Sigmoid colon (tissue), 7 donors: ENCODE results near the gene NXPH3. TPM values are rescaled to one million over a fixed set of nuclear protein-coding genes. Genes with fewer than 3 reads are reported as not detected.

Experiments
- DNase-seq: peaks from one replicate; pipeline ENCODE4 v3.0.0-alpha.2; 2019
- H3K27ac ChIP-seq, 4 donors: fragments of 200-600 bp; sonication (generic); one replicate each; pipeline ENCODE4 v1.5.1; 2016 to 2019; ENCODE audit warnings: mild to moderate bottlenecking in 1 of 4
- H3K27me3 ChIP-seq, 3 donors: fragments of 200-600 bp; sonication (generic); one replicate each; pipeline ENCODE4 v1.5.1; 2019; ENCODE audit warnings: mild to moderate bottlenecking in 1 of 3
- H3K36me3 ChIP-seq, 4 donors: fragments of 200-600 bp; sonication (generic); one replicate each; pipeline ENCODE4 v1.5.1; 2016 to 2019
- H3K4me1 ChIP-seq, 4 donors: fragments of 200-600 bp; sonication (generic); one replicate each; pipeline ENCODE4 v1.5.1; 2017 to 2019
- H3K4me3 ChIP-seq, 4 donors: fragments of 200-600 bp; sonication (generic); one replicate each; pipeline ENCODE4 v1.5.1; 2017 to 2019; ENCODE audit warnings: mild to moderate bottlenecking in 2 of 4, moderate library complexity in 1 of 4
- H3K9me3 ChIP-seq, 4 donors: fragments of 200-600 bp in 3 of 4; sonication (generic) in 3 of 4; one replicate each; pipeline versions ENCODE4 v1.5.1 to v1.6.1; 2013 to 2019
- EP300 ChIP-seq, 4 donors: sonication (generic); formaldehyde crosslinking; IDR thresholded peaks; one replicate each; pipeline ENCODE4 v1.6.1; 2017; ENCODE audit warnings: antibody characterized with exemption in 4 of 4
- POLR2A ChIP-seq, 2 donors: fragments of 450-650 bp; IDR thresholded peaks; one replicate each; pipeline ENCODE4 v1.6.1; 2016; ENCODE audit warnings: antibody characterized with exemption in 2 of 2, mild to moderate bottlenecking in 2 of 2, moderate library complexity in 2 of 2
- POLR2AphosphoS5 ChIP-seq, 4 donors: sonication (generic); formaldehyde crosslinking; IDR thresholded peaks; one replicate each; pipeline ENCODE4 v1.6.1; 2017; ENCODE audit warnings: antibody characterized with exemption in 4 of 4
- WGBS, 2 donors: extraction: QIAGEN DNeasy Blood & Tissue Kit; methylation state at CpG; one replicate each; pipeline ENCODE4 v1.1.7; 2013; 5-methylcytosine and 5-hydroxymethylcytosine counted together
- intact Hi-C: fragments of 100-400 bp; cut with DNase I; formaldehyde crosslinking; loops from one replicate; pipeline ENCODE4 v1.15.1; 2023
- polyA plus RNA-seq, 3 donors: library from polyadenylated mRNA; stranded (reverse); fragments of 200-250 nt; gene quantifications; one replicate each; pipeline ENCODE4 v1.2.3, GENCODE V29; 2013
- total RNA-seq, 4 donors: library from RNA; depleted of rRNA; stranded (reverse); fragments of >200 nt; gene quantifications; one replicate each; pipeline ENCODE4 v1.1.0, GENCODE V29; 2016
- TF ChIP-seq, protein P1 (sequence below), 4 experiments: fragments of 450-650 bp in 3 of 4; fragments of 200-600 bp in 1 of 4; IDR thresholded peaks; one replicate each; pipeline ENCODE4 v1.5.1; 2016 to 2019; ENCODE audit warnings: antibody characterized with exemption in 4 of 4, mild to moderate bottlenecking in 3 of 4, moderate library complexity in 2 of 4
- donor health status: healthy with polysubstance abuse.
- donor health status: Bipolar disorder and iron deficiency.
- donor health status: healthy.

The NXPH3 gene
- total and polyA plus RNA-seq, 7 donors: 0.23 to 32.6 (median 20.2) TPM

DNA sequence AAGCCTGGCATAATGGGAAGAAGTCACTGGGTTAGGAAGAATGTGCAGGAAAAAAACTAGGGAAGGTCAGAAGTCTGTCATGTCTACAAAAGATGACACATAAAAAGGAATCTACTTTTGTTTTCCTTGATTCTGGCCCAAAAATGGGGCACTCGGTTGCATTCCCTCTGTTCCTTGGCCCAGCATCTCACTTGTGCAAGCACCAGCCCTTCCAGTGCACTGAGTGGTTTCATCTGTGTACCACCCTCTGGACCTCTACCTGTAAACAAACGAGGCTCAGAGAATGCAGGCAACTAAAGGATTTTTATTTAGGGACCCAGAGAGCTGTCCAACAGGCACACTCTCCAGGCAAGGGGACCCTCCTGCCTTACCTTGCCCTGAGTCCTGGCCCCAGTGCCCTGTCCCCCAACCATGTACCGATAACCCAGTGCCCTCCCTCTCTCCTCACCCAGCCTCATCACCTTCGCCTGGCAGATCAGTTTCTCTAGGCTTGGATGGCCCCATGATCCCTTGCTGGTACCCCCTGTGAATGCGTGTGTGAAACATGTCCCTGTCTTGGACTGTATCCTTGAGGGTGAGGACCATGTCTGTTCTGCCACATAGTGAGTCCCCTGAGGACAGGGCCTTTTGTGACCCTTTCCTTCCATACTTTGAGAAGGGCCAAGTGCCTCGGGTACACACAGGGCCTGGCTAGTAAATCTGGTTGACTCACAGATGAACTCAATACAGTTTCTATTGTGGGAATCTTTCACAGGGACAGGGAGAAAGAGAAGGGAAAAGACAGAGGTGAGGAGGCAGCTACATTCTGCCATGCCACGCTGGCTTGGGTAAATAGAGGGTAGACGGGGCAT, 13.3 kb downstream of the NXPH3 start:
- Histone ChIP-seq H3K4me1 (peaks cover 0 to 7% (median 5%) of the 10 kb centered on the region in 4 donors), H3K27me3 (no peaks in the 10 kb centered on the region), H3K4me3 (no peak overlapping the region), H3K27ac (peak overlapping the region in 3 of 4 donors; percentile 4 to 38 (median 35)), H3K9me3 (no peaks in the 10 kb centered on the region), H3K36me3 (peaks cover 4 to 41% (median 13%) of the 10 kb centered on the region in 4 donors)
- WGBS, 2 donors: 84% methylated on average over 8 of the region's 8 CpGs
- intact Hi-C loops: no loop called here
- peak; percentile 46 for DNase-seq
- TF ChIP-seq POLR2AphosphoS5 (IDR thresholded peaks at IDR 0.05) (peak in 1 of 4 donors; percentile 20), EP300 (IDR thresholded peaks at IDR 0.05) (no peak)

DNA sequence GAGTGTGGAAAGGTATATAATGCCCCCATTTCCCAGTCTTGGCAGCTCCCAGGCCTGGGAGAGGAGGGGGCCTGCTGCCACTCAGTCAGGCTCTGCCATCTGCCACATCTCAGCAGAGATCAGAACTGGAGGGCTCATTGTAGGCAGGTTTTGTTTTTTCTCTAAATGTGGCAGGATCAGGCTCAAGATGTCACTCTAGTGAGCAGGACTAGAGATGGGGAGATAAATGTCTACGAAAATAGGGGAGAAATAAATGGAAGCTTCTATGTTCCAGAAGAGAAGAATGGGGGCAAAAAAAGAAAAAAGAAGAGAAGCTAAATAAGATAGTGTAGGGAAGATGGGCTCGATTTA, 13.9 kb downstream of the NXPH3 start:
- WGBS, 2 donors: 86 to 94% methylated on average over 2 of the region's 2 CpGs
- intact Hi-C loops: no loop called here
- peaks cover 0 to 7% (median 5%) of the 10 kb centered on the region in 4 donors for H3K4me1 ChIP-seq
- no peak overlapping the region for H3K4me3 ChIP-seq
- peaks cover 4 to 47% (median 17%) of the 10 kb centered on the region in 4 donors for H3K36me3 ChIP-seq
- H3K9me3 ChIP-seq: no peaks in the 10 kb centered on the region
- peak overlapping the region in 1 of 4 donors; percentile 35 for H3K27ac ChIP-seq
- no peak for DNase-seq
- no peaks in the 10 kb centered on the region for H3K27me3 ChIP-seq
- TF ChIP-seq EP300 (IDR thresholded peaks at IDR 0.05) (no peak), POLR2A (IDR thresholded peaks at IDR 0.05) (no peak)

DNA sequence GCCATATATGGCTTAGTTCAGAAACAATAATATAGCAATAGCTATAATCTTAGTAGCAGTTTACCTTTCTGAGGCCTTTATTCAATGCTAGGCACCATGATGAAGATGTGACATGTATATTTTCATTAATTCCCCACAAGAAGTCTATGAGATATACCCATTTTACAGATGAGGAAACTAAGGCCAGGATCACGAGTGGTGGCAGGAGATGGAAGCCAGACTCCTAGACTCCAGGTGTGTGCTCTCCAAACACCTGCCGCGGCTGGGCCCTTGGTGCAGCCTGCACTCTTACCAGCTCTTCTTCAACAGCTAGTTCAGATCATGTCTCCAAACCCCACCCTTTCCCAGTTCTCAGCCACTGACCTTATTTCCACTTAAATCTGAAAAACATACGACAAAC, 15.2 kb downstream of the NXPH3 start:
- no peaks in the 10 kb centered on the region for H3K9me3 ChIP-seq
- peak; percentile 26 for DNase-seq
- TF ChIP-seq, protein P1, sequence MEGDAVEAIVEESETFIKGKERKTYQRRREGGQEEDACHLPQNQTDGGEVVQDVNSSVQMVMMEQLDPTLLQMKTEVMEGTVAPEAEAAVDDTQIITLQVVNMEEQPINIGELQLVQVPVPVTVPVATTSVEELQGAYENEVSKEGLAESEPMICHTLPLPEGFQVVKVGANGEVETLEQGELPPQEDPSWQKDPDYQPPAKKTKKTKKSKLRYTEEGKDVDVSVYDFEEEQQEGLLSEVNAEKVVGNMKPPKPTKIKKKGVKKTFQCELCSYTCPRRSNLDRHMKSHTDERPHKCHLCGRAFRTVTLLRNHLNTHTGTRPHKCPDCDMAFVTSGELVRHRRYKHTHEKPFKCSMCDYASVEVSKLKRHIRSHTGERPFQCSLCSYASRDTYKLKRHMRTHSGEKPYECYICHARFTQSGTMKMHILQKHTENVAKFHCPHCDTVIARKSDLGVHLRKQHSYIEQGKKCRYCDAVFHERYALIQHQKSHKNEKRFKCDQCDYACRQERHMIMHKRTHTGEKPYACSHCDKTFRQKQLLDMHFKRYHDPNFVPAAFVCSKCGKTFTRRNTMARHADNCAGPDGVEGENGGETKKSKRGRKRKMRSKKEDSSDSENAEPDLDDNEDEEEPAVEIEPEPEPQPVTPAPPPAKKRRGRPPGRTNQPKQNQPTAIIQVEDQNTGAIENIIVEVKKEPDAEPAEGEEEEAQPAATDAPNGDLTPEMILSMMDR (IDR thresholded peaks at IDR 0.05): no peak
- TF ChIP-seq POLR2A (IDR thresholded peaks at IDR 0.05): no peak
- no peak for TF ChIP-seq POLR2AphosphoS5 (IDR thresholded peaks at IDR 0.05)
- no peak for TF ChIP-seq EP300 (IDR thresholded peaks at IDR 0.05)
- peaks cover 4 to 61% (median 23%) of the 10 kb centered on the region in 4 donors for H3K36me3 ChIP-seq
- peak overlapping the region in 1 of 4 donors; percentile 32 for H3K27ac ChIP-seq
- H3K4me3 ChIP-seq: no peak overlapping the region
- WGBS, 2 donors: 98% methylated on average over 4 of the region's 4 CpGs
- no peaks in the 10 kb centered on the region for H3K27me3 ChIP-seq
- intact Hi-C loops: no loop called here
- H3K4me1 ChIP-seq: no peaks in the 10 kb centered on the region

DNA sequence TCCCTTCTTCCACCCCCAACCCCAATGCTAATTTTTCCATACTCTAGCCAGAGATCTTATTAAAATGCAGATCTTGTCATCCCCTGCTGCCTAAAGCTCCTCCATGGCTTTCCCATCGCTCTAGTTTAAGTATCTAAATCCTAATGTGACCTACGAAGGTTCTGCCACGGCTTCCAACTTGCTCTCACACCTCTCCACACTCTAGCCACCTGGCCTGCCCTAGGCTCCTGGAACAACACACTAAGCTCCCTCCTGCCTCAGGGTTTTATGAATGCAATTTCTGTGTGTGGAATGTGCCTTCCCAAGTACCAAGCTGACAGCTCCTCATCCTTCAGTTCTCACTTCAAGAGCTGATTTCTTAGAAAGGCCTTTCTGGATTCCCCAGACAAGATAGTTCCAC, 16.6 kb downstream of the NXPH3 start:
- Histone ChIP-seq H3K27me3 (no peaks in the 10 kb centered on the region), H3K4me1 (peaks cover 0 to under 1% (median 0%) of the 10 kb centered on the region in 4 donors), H3K27ac (peak overlapping the region in 2 of 4 donors; percentile 27), H3K4me3 (no peak overlapping the region), H3K9me3 (no peaks in the 10 kb centered on the region), H3K36me3 (peaks cover 4 to 75% (median 32%) of the 10 kb centered on the region in 4 donors)
- DNase-seq: peak; percentile 39
- no peak for TF ChIP-seq EP300 (IDR thresholded peaks at IDR 0.05)
- TF ChIP-seq POLR2AphosphoS5 (IDR thresholded peaks at IDR 0.05): peak in 1 of 4 donors; percentile 34
- intact Hi-C loops: no loop called here
- WGBS, 2 donors: 89 to 95% methylated on average over 3 of the region's 3 CpGs

DNA sequence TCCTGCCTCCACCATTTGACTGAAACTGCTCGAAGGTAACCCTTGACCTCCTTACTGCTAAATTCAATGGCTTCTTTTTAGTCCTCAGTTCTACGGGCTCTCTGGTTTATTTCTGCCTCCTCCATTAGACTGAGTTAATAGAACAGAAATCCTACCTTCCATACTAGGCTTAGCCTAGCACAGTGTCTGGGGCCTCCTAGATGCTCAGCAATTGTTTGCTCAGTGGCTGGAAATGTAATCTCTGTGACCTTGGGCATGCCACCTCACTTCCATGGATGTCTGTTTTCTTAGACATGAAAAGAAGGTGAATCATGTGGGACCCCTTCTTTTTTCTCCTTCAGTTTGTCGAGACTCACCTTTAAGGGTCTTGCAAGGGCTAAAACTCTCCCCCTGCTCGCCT, 19.7 kb downstream of the NXPH3 start:
- Histone ChIP-seq H3K27me3 (no peaks in the 10 kb centered on the region), H3K36me3 (peaks cover 8 to 94% (median 58%) of the 10 kb centered on the region in 4 donors), H3K4me1 (peaks cover 0 to 20% (median 5%) of the 10 kb centered on the region in 4 donors), H3K27ac (peak overlapping the region in 1 of 4 donors; percentile 13), H3K9me3 (no peaks in the 10 kb centered on the region), H3K4me3 (no peak overlapping the region)
- no peak for TF ChIP-seq POLR2A (IDR thresholded peaks at IDR 0.05)
- peak in 1 of 4 donors; percentile 19 for TF ChIP-seq POLR2AphosphoS5 (IDR thresholded peaks at IDR 0.05)
- intact Hi-C loops: no loop called here
- DNase-seq: peak; percentile 10
- 95 to 98% methylated on average over 4 of the region's 4 CpGs for WGBS, 2 donors

DNA sequence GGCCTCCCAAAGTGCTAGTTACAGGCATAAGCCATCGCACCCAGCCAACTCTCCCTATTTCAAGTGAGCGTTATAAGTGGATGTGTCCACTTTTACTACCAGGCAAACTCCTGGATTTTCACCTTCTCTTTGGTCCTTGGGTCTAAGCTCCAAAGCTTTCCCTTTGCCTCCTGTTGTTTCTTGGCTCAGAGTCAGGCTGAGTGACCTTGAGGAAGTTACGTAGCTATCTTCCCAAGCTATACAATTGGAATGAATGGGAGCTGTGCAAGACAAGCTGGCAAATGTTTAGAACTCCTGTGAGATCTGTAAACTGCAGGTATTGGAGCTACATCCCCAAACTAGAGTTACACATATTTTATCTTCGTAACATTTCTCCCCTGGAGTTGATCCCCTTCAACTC, 20.3 kb downstream of the NXPH3 start:
- TF ChIP-seq POLR2A (IDR thresholded peaks at IDR 0.05): no peak
- peak in 1 of 4 donors; percentile 24 for TF ChIP-seq POLR2AphosphoS5 (IDR thresholded peaks at IDR 0.05)

DNA sequence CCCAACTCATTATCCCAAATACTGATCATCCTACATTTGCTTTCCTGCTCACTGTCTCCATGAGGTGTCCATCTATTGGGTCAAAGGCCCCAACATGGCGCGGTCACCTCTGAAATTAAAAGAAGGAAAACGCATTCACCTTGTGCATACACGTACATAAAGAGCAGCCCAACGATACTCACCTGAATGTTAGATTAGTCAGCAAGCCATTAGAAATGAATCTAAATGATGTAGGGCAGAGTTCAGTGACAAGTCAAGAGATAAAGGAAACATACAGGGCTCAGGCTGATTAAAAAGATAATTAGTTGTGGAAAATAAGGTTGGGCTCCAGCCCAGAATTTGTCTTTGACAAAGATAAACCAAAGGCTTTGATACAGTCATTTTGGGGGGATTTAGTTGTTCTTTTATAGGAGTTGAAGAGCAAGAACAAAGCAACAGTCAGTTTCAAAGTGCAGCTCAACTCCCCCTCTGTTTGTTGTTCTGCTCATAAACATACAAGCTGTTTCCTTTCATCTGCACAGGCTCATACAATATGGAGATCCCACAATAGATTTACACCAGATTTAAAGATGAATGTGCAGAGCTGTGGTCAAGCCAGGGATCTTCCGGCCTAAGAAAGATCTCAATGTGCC, 21.1 kb downstream of the NXPH3 start:
- DNase-seq: no peak
- no peaks in the 10 kb centered on the region for H3K9me3 ChIP-seq
- 91% methylated on average over 6 of the region's 6 CpGs for WGBS, 2 donors
- intact Hi-C loops: no loop called here
- H3K4me1 ChIP-seq: peaks cover 0 to 25% (median 6%) of the 10 kb centered on the region in 4 donors
- H3K36me3 ChIP-seq: peaks cover 19 to 99% (median 68%) of the 10 kb centered on the region in 4 donors
- no peaks in the 10 kb centered on the region for H3K27me3 ChIP-seq
- H3K4me3 ChIP-seq: no peak overlapping the region
- H3K27ac ChIP-seq: peak overlapping the region in 1 of 4 donors; percentile 62
- TF ChIP-seq POLR2A (IDR thresholded peaks at IDR 0.05): no peak
- TF ChIP-seq EP300 (IDR thresholded peaks at IDR 0.05): no peak
- TF ChIP-seq, protein P1 (IDR thresholded peaks at IDR 0.05): no peak
- no peak for TF ChIP-seq POLR2AphosphoS5 (IDR thresholded peaks at IDR 0.05)

More for the DNA sequence above, 20.3 kb downstream of the NXPH3 start:
- H3K27ac ChIP-seq: peak overlapping the region in 1 of 4 donors; percentile 13
- H3K4me3 ChIP-seq: no peak overlapping the region
- H3K9me3 ChIP-seq: no peaks in the 10 kb centered on the region
- H3K36me3 ChIP-seq: peaks cover 15 to 94% (median 65%) of the 10 kb centered on the region in 4 donors
- no peak for DNase-seq
- intact Hi-C loops: no loop called here
- WGBS, 2 donors: 95 to 97% methylated on average over 4 of the region's 4 CpGs
- H3K27me3 ChIP-seq: no peaks in the 10 kb centered on the region
- H3K4me1 ChIP-seq: peaks cover 0 to 20% (median 5%) of the 10 kb centered on the region in 4 donors
